HG03175 (cell line): ENCODE results near the gene GRHL1.
A peak's percentile ranks its signal among the peaks of the same experiment; 100 is the strongest.
"Not testable (repeated sequence)": the region's sequence is repeated elsewhere in the genome, so short reads cannot be mapped to it uniquely, and the experiment has no call there.

Source experiments
- ATAC-seq: cut with Tn5 transposase; IDR thresholded peaks from one replicate; pipeline ENCODE4 v1.9.1; 2021; ENCODE audit warnings: mild to moderate bottlenecking, moderate library complexity; ENCODE audit not compliant: unreplicated experiment

GRHL1 gene

DNA sequence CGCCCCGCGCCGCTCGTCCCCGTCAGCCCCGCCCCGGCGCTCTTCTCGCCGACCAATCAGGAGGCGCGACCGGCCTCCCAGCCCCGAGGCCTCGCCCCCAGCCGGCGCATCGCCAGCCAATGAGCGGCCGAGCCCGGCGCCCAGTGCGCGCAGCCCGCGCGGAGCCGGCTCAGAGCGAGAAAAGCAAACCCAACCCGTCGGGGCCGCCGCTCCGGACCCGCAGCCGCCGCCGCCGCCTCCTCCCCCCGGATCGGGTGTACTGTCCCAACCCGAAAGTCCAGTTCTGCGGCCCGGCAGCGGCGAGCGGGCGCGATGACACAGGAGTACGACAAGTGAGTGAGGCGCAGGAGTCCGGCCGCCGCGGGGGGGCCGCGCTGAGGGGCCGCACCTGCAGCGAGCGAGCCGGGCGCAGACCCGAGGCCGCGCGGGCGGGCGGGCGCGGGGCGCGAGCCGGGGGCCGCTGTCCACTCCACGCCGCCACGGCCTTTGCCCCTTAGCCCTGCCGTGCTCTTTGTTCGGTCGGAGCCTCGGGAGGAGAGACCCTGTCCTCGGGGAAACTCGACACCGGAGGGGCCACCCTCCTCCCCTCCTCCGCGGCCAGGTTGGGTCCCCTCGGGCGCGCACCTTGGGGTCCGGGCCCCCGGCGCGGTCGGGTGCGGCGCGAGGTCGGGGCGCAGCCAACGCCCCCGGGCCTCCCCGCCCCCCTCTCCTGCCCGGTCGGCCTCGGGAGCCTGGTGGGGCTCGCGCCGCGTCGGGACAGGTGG lies at the start of gene GRHL1:
GRHL1 (plus strand) TSS at position 172 of the 764 bp plus-strand sequence; CDS start at position 313, 141 bp downstream.
- ATAC-seq, result peak; percentile 96

GRCh38 chr2:9905413-9905812 lies 46.1 kb upstream of the GRHL1 start:
- ATAC-seq, result no peak

DNA sequence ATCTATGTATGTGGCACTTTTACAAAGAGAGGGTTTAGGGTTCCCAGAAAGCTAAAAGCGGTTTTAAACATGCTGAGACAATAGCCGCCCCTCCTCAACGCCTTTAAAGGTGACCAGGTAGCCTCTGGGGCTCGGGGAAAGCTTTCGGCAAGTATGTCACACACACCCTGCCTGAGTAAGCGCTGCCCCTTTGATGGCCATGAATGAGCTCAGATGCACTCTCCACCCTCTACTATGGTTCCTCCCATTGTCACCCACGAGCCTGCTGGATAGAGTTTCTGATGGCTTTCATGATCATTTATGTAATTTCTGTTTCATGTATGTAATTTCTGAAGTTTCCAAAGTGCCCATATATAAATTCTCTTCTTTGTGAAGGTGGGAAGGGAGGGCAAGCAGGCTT lies 44.1 kb upstream of the GRHL1 start:
- no peak for ATAC-seq

GRCh38 chr2:9908639-9909038 lies 42.9 kb upstream of the GRHL1 start:
- ATAC-seq, result no peak

DNA sequence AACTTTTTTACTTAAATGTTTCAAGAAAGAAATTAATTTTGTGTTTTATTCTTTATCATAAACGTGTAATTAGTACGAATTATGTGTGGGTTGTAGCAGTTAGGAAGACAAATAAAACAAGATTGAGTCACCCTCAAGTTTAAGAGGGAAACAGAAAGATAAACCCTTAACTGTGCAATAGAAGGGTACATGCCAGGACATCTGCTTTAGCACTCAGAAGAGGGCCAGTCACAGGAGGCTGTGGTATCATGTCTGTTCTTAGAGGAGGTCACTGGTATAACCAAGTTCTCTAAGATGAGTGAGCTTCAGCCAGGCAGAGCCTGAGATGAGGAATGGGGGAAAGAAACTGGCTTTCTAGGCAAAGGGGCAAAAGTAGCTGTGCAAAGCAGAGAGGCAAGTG lies 42.4 kb upstream of the GRHL1 start:
- no peak for ATAC-seq

DNA sequence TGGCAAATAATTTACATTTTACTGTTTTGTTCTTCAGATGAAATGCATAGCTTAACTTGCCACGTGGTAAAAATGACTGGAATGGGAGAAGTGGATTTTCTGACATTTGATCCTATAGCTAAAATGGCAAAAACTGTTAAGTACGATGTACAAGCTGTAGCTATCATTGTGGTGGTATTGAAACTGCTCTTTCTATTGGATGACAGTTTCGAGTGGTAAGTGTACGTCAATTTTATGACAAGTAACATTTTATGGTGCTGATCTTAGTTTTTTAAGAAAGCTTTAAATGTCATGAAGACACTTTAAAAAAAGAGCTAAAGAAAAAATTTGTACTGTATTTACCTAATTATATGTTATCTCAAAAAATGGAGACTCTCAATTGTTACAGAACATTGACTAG lies 40.8 kb upstream of the GRHL1 start:
- no peak for ATAC-seq

- ATAC-seq, result no peak
These were observed 39.0 kb upstream of the GRHL1 start for GRCh38 chr2:9912468-9912867.

DNA sequence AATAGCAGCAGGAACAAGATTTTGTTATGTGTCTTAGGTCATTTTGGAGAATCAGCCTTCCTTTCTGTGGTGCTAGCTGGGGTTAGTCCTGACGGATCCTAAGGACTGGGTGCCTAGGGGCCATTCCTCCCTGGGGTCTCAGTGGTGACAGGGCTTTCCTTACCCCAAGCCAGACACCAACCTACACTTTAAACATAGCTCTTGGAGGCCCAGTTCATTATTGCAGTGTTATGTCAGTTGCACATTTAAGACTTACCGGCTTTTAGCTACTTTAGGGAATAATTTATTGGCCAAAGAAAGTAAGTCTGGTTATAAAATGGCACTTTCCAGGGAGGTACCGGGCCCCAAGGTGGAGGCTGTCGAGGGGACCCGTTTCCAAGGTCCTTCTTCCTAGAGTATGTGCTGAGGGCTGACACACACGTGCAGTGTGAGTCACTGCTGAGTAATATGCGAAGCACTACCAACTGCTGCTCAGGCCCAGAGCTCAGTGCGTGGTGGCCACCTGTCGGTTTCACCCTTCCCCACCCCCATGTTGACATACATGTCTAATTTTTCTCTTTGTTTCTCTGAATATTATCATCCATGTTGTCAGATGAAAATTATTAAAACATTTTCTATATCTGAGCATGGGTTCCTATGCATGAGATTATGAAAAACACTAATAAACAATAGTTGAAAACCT lies 37.0 kb upstream of the GRHL1 start:
- peak; percentile 97 for ATAC-seq

- no peak for ATAC-seq
These were observed 33.2 kb upstream of the GRHL1 start for GRCh38 chr2:9918275-9918674.

GRCh38 chr2:9919512-9919911 lies 32.0 kb upstream of the GRHL1 start:
- ATAC-seq, result no peak

GRCh38 chr2:9927020-9927419 lies 24.5 kb upstream of the GRHL1 start:
- ATAC-seq, result not testable (repeated sequence)

GRCh38 chr2:9937258-9937657 lies 14.2 kb upstream of the GRHL1 start:
- ATAC-seq, result no peak

DNA sequence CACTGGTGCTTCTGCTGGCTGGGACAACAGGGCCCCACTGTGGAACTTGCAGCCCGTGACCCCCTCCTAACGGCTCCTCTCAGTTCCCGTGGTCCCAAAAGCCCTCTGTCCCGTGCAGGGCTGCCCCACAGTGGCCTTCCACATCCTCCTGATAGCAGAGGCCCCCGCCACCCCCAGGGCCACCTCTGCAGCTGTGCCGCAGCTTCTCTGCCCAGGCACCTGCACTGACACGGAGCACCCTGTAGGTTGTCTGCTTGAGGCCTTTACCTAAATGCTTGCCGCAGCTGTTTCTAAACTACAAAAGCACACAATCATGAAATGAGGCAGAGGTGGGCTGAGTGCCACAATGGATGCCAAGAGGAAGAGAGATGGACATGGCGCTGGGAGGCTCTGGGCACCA lies 13.5 kb upstream of the GRHL1 start:
- ATAC-seq, result no peak

GRCh38 chr2:9939587-9940485 lies 11.7 kb upstream of the GRHL1 start:
- ATAC-seq, result no peak

DNA sequence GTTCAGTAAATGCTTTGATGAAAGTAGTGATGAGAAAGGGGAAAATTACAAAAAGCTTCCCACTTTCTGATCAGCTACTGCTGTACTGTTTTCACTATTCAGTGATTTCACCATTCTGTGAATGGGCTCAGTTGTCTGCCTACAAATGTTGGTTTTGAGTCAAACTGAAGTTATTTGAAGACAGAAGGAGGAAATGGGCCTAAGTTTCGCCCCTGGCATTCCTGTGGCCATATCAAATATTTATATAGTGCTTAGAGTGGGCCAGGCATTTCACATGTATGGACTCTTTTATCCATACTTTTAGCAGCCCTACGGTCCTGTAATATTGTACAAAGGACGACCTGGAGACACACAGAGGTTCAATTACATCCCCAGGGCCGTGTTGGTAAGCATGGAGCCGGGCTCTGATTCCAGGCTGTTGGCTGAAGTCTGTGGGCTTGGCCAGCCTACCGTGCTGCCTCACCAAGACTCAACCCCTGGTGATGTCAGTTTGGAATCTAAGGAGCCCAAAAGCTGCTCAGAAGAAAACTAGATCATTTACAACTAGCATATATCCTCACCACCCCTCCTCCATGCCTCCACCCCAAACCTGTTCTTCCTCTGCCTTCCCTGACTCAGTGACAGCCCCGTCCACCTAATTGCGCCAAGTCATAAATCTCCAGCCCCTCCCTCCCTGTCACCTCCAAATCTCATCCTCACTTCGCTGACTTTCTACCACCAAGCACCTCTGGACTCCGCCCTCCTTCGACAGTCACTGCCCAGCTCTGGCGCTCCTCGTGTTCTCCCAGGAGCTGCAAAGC lies 10.1 kb upstream of the GRHL1 start:
- no peak for ATAC-seq

DNA sequence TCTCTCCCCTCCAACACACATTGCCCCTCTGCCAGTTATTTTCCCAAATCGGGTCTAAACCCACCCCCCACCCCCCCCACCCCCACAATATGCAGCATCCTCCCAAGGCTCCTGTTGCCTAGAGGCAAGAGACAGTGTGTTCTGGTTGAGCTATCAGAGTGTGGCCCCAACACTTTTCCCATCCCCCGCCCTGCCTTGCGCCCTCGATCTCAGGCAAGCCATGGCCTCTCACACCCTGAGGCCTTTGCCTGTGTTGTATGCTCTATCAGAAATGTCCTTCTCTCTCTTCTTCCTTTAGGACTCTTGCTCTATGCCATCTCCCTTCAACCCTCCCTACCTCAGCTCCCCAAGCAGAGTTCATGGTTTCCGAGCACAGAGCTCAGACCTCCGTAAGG lies 9.5 kb upstream of the GRHL1 start:
- ATAC-seq, result no peak

GRCh38 chr2:9944330-9944758 lies 7.1 kb upstream of the GRHL1 start:
- no peak for ATAC-seq

- no peak for ATAC-seq
These were observed 5.9 kb upstream of the GRHL1 start for GRCh38 chr2:9945596-9945995.

GRCh38 chr2:9946076-9946475 lies 5.4 kb upstream of the GRHL1 start:
- no peak for ATAC-seq

- ATAC-seq, result no peak
These were observed 4.7 kb upstream of the GRHL1 start for GRCh38 chr2:9946818-9947217.

DNA sequence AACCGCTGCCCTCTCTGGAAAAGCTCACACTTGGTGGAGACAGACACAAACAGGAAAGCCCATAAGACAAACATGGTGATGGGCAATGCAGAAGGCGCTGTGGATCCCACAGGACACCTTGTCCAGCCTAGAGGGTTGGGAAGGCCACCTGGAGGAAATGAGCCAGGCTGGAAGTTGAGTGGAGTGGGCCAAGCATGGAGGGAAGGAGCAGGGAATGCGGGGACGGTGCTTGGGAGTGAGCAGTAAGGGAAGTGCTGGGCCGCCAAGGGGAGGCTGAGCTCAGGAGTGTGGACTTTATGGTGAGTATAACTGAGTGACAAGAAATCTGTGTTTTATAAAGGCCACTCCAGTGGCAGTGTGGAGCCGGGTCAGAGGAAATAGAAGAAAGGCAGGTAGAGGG lies 2.8 kb upstream of the GRHL1 start:
- no peak for ATAC-seq
